NCI-H2227 treated with DMSO at 0.1 percent for 48 hours (cell line): ENCODE data around the gene VILL.
"Not testable (repeated sequence)": the region's sequence is repeated elsewhere in the genome, so short reads cannot be mapped to it uniquely, and the experiment has no call there.

Experiments
- DNase-seq: peaks from one replicate; lab custom pipeline; 2025; lab: John Stamatoyannopoulos, UW

Gene VILL

GRCh38 chr3:38017445-38018295 lies 27.1 kb downstream of the VILL start:
- DNase-seq = no peak

GRCh38 chr3:38018296-38019266 lies 28.0 kb downstream of the VILL start:
- no peak for DNase-seq

GRCh38 chr3:38019658-38020341 lies 29.2 kb downstream of the VILL start:
- DNase-seq = no peak

- no peak for DNase-seq
Observed at GRCh38 chr3:38020342-38020726, 29.7 kb downstream of the VILL start.

GRCh38 chr3:38021196-38021595 lies 30.6 kb downstream of the VILL start:
- DNase-seq = no peak

- no peak for DNase-seq
Observed at GRCh38 chr3:38022301-38022700, 31.7 kb downstream of the VILL start.

GRCh38 chr3:38022896-38023709 lies 32.5 kb downstream of the VILL start:
- DNase-seq = no peak

- no peak for DNase-seq
Observed at GRCh38 chr3:38026856-38027255, 36.3 kb downstream of the VILL start.

- no peak for DNase-seq
Observed at GRCh38 chr3:38027466-38028465, 37.2 kb downstream of the VILL start.

- DNase-seq = no peak
Observed at GRCh38 chr3:38028621-38029361, 38.2 kb downstream of the VILL start.

GRCh38 chr3:38029400-38030125 lies 39.0 kb downstream of the VILL start, which contains the start of gene PLCD1:
PLCD1 (minus strand) TSS chr3:38029642; CDS start chr3:38029539, 103 bp downstream.
- peak; percentile 9 for DNase-seq

GRCh38 chr3:38030126-38031021 lies 39.8 kb downstream of the VILL start:
- DNase-seq = no peak

GRCh38 chr3:38031022-38031994 lies 40.7 kb downstream of the VILL start:
- no peak for DNase-seq

GRCh38 chr3:38032328-38032865 lies 41.8 kb downstream of the VILL start:
- no peak for DNase-seq

- not testable (repeated sequence) for DNase-seq
Observed at GRCh38 chr3:38033586-38033985, 43.0 kb downstream of the VILL start.

GRCh38 chr3:38034335-38034734 lies 43.7 kb downstream of the VILL start:
- not testable (repeated sequence) for DNase-seq
